ENCODE results near the gene LUZP2.
"Not testable (repeated sequence)": the region's sequence is repeated elsewhere in the genome, so short reads cannot be mapped to it uniquely, and the experiment has no call there.

LUZP2 gene

GRCh38 chr11:24837112-24837511 lies 340.3 kb downstream of the LUZP2 start:
- no peak for DNase-seq

- no peak for DNase-seq
These were observed 345.5 kb downstream of the LUZP2 start for GRCh38 chr11:24842308-24842707.

GRCh38 chr11:24844406-24844805 lies 347.6 kb downstream of the LUZP2 start:
- no peak for DNase-seq

GRCh38 chr11:24848857-24849256 lies 352.0 kb downstream of the LUZP2 start:
- no peak for DNase-seq

GRCh38 chr11:24855951-24856350 lies 359.1 kb downstream of the LUZP2 start:
- no peak for DNase-seq

- no peak for DNase-seq
These were observed 363.0 kb downstream of the LUZP2 start for GRCh38 chr11:24859801-24860300.

- no peak for DNase-seq
These were observed 364.6 kb downstream of the LUZP2 start for GRCh38 chr11:24861440-24861839.

GRCh38 chr11:24866743-24867142 lies 369.9 kb downstream of the LUZP2 start:
- DNase-seq: no peak

GRCh38 chr11:24870048-24870447 lies 373.2 kb downstream of the LUZP2 start:
- DNase-seq: no peak

- no peak for DNase-seq
These were observed 375.3 kb downstream of the LUZP2 start for GRCh38 chr11:24872186-24872585.

GRCh38 chr11:24872651-24873311 lies 375.9 kb downstream of the LUZP2 start:
- no peak for DNase-seq

GRCh38 chr11:24880962-24881361 lies 384.1 kb downstream of the LUZP2 start:
- no peak for DNase-seq

GRCh38 chr11:24885580-24886173 lies 388.8 kb downstream of the LUZP2 start:
- no peak for DNase-seq

GRCh38 chr11:24886880-24887619 lies 390.2 kb downstream of the LUZP2 start:
- DNase-seq: no peak

- no peak for DNase-seq
These were observed 393.6 kb downstream of the LUZP2 start for GRCh38 chr11:24890426-24890825.

- DNase-seq: not testable (repeated sequence)
These were observed 395.1 kb downstream of the LUZP2 start for GRCh38 chr11:24891845-24892492.

- no peak for DNase-seq
These were observed 399.4 kb downstream of the LUZP2 start for GRCh38 chr11:24896118-24896835.

GRCh38 chr11:24900514-24900913 lies 403.7 kb downstream of the LUZP2 start:
- DNase-seq: no peak

GRCh38 chr11:24900960-24901549 lies 404.2 kb downstream of the LUZP2 start:
- DNase-seq: no peak

GRCh38 chr11:24903555-24903954 lies 406.7 kb downstream of the LUZP2 start:
- DNase-seq: no peak

- DNase-seq: no peak
These were observed 428.2 kb downstream of the LUZP2 start for GRCh38 chr11:24925091-24925490.

All from activated CD4-positive, alpha-beta T cell treated with anti-CD3 and anti-CD28 coated beads, Interleukin-2, amount 50 U/mL, for 16 hours (primary cell).